H1 (cell line): ENCODE data around the gene SNX30. TPM values are rescaled to one million over a fixed set of nuclear protein-coding genes. Genes with fewer than 3 reads are reported as not detected.

Experiments used
- CTCF ChIA-PET: fragments of 300-600 bp; sonication (Branson Sonifier 250); formaldehyde crosslinking; loops from one replicate; lab custom pipeline; 2021; ENCODE audit not compliant: partially characterized antibody; lab: Charles Lee
- POLR2A ChIA-PET: fragments of 300-600 bp; sonication (Branson Sonifier 250); formaldehyde crosslinking; loops from one replicate; lab custom pipeline; 2021; ENCODE audit warnings: inconsistent platforms; ENCODE audit not compliant: partially characterized antibody; lab: Charles Lee
- DNase-seq, 2 experiments: peaks; one replicate each; pipeline versions ENCODE4 v3.0.0 to v3.0.0-alpha.2; 2010 to 2022; ENCODE audit warnings: low spot score in 2 of 2, low read depth in 1 of 2, mixed read lengths in 1 of 2
- FAIRE-seq: peaks from 2 replicates; lab custom pipeline; 2011; peaks lifted over from hg19 to GRCh38; lab: Jason Lieb, UNC
- H2AFZ ChIP-seq: 2 replicates; pipeline ENCODE4 v1.8.1; 2012; ENCODE audit warnings: low read length, inconsistent platforms
- H2AK5ac ChIP-seq: 2 replicates; pipeline ENCODE4 v1.6.1; 2013; ENCODE audit warnings: low read depth, low read length
- H2BK120ac ChIP-seq: replicated peaks from 2 replicates; pipeline ENCODE3; 2013; ENCODE audit warnings: low read depth, low read length, inconsistent platforms
- H2BK12ac ChIP-seq: 2 replicates; pipeline ENCODE4 v1.6.1; 2013; ENCODE audit warnings: low read depth, low read length
- H2BK15ac ChIP-seq: 2 replicates; pipeline ENCODE4 v1.6.1; 2013; ENCODE audit warnings: low read length
- H2BK20ac ChIP-seq: 2 replicates; pipeline ENCODE4 v1.6.1; 2013; ENCODE audit warnings: low read length
- H2BK5ac ChIP-seq: 2 replicates; pipeline ENCODE4 v1.6.1; 2013; ENCODE audit warnings: low read depth, low read length
- H3K14ac ChIP-seq: 2 replicates; pipeline ENCODE4 v1.6.1; 2013; ENCODE audit warnings: inconsistent platforms; ENCODE audit not compliant: insufficient read length
- H3K18ac ChIP-seq: 2 replicates; pipeline ENCODE4 v1.6.1; 2013; ENCODE audit warnings: low read length; ENCODE audit errors: extremely low read depth
- H3K23ac ChIP-seq: 2 replicates; pipeline ENCODE4 v1.6.1; 2013; ENCODE audit warnings: inconsistent platforms; ENCODE audit not compliant: insufficient read length
- H3K23me2 ChIP-seq: 2 replicates; pipeline ENCODE4 v1.6.1; 2013; ENCODE audit warnings: low read depth, low read length
- H3K27ac ChIP-seq: 2 replicates; pipeline ENCODE4 v1.6.1; 2011; ENCODE audit warnings: low read depth, low read length, inconsistent platforms
- H3K27me3 ChIP-seq, 4 experiments: replicated peaks in 1 of 4; 1 replicate in 1 of 4; 2 replicates in 3 of 4; pipeline versions ENCODE4 v1.6.1 to v1.8.1; 2011 to 2013; ENCODE audit warnings: low read length in 3 of 4, mild to moderate bottlenecking in 3 of 4, inconsistent platforms in 2 of 4, mixed read lengths in 2 of 4, moderate library complexity in 1 of 4; ENCODE audit not compliant: control insufficient read depth in 3 of 4, insufficient read depth in 3 of 4; ENCODE audit errors: extremely low read depth in 1 of 4
- H3K36me3 ChIP-seq, 4 experiments: 2 replicates each; pipeline versions ENCODE4 v1.6.1 to v1.8.1; 2011 to 2013; ENCODE audit warnings: mild to moderate bottlenecking in 4 of 4, low read length in 3 of 4, moderate library complexity in 2 of 4, control low read depth in 1 of 4, inconsistent platforms in 1 of 4; ENCODE audit not compliant: insufficient read depth in 4 of 4, control insufficient read depth in 2 of 4
- H3K4ac ChIP-seq: replicated peaks from 2 replicates; pipeline ENCODE3; 2013; ENCODE audit warnings: low read length, low read depth, mixed read lengths, inconsistent platforms; ENCODE audit not compliant: insufficient read length
- H3K4me1 ChIP-seq, 4 experiments: replicated peaks in 1 of 4; 1 replicate in 1 of 4; 2 replicates in 3 of 4; pipeline versions ENCODE4 v1.6.1 to v1.8.1; 2011 to 2013; ENCODE audit warnings: low read length in 3 of 4, inconsistent platforms in 2 of 4, mixed read lengths in 1 of 4; ENCODE audit not compliant: insufficient read depth in 4 of 4, control insufficient read depth in 3 of 4
- H3K4me2 ChIP-seq, 2 experiments: 2 replicates each; pipeline versions ENCODE4 v1.6.1 to v1.8.1; 2011 to 2013; ENCODE audit warnings: low read depth in 2 of 2, low read length in 2 of 2, control low read depth in 1 of 2, inconsistent platforms in 1 of 2, mild to moderate bottlenecking in 1 of 2; ENCODE audit not compliant: insufficient read depth in 1 of 2
- H3K4me3 ChIP-seq, 4 experiments: fragments of 200-600, 300-600 bp in 1 of 4; sonication (generic), shearing (Covaris generic), sonication (Bioruptor Twin) in 1 of 4; 2 replicates each; pipeline versions ENCODE4 v1.5.1 to v1.8.1; 2011 to 2016; ENCODE audit warnings: low read length in 4 of 4, low read depth in 3 of 4, control low read depth in 2 of 4, inconsistent platforms in 2 of 4, mild to moderate bottlenecking in 2 of 4, mixed read lengths in 1 of 4, moderate library complexity in 1 of 4; ENCODE audit not compliant: insufficient read depth in 2 of 4; ENCODE audit errors: extremely low read depth in 1 of 4
- H3K56ac ChIP-seq: replicated peaks from 2 replicates; pipeline ENCODE3; 2013; ENCODE audit warnings: low read depth, mild to moderate bottlenecking, mixed read lengths, low read length, inconsistent platforms; ENCODE audit not compliant: insufficient read length
- H3K79me1 ChIP-seq: 2 replicates; pipeline ENCODE4 v1.6.1; 2013; ENCODE audit warnings: low read depth, low read length, control low read depth
- H3K79me2 ChIP-seq, 2 experiments: 2 replicates each; pipeline versions ENCODE4 v1.6.1 to v1.8.1; 2012 to 2013; ENCODE audit warnings: low read length in 2 of 2, mild to moderate bottlenecking in 2 of 2, inconsistent platforms in 1 of 2; ENCODE audit not compliant: insufficient read depth in 2 of 2, control insufficient read depth in 1 of 2
- H3K9ac ChIP-seq, 4 experiments: replicated peaks in 1 of 4; 1 replicate in 1 of 4; 2 replicates in 3 of 4; pipeline versions ENCODE4 v1.6.1 to v1.8.1; 2011 to 2013; ENCODE audit warnings: low read depth in 3 of 4, low read length in 3 of 4, control low read depth in 2 of 4, mild to moderate bottlenecking in 2 of 4, moderate library complexity in 2 of 4, inconsistent platforms in 1 of 4; ENCODE audit errors: extremely low read depth in 1 of 4
- H3K9me3 ChIP-seq, 2 experiments: 2 replicates each; pipeline versions ENCODE4 v1.6.1 to v1.8.1; 2012 to 2013; ENCODE audit warnings: mild to moderate bottlenecking in 2 of 2, moderate library complexity in 2 of 2, control low read depth in 1 of 2, inconsistent platforms in 1 of 2, low read depth in 1 of 2, low read length in 1 of 2, mixed read lengths in 1 of 2; ENCODE audit not compliant: insufficient read depth in 2 of 2
- H4K20me1 ChIP-seq, 2 experiments: replicated peaks in 1 of 2; 2 replicates each; pipeline versions ENCODE3 to v1.8.1; 2011 to 2013; ENCODE audit warnings: inconsistent platforms in 2 of 2, low read length in 2 of 2, mild to moderate bottlenecking in 1 of 2; ENCODE audit not compliant: insufficient read depth in 2 of 2, control insufficient read depth in 1 of 2
- H4K5ac ChIP-seq: 2 replicates; pipeline ENCODE4 v1.6.1; 2013; ENCODE audit warnings: low read length, low read depth, mixed read lengths, inconsistent platforms; ENCODE audit not compliant: insufficient read length
- H4K8ac ChIP-seq: 2 replicates; pipeline ENCODE4 v1.8.0; 2013; ENCODE audit warnings: mild to moderate bottlenecking, moderate library complexity, low read length, inconsistent platforms; ENCODE audit not compliant: insufficient read depth; ENCODE audit errors: extremely low read depth
- H4K91ac ChIP-seq: replicated peaks from 2 replicates; pipeline ENCODE3; 2013; ENCODE audit warnings: low read length, mixed read lengths, inconsistent platforms; ENCODE audit not compliant: insufficient read length
- GTF2F1 ChIP-seq: IDR thresholded peaks from 2 replicates; pipeline ENCODE4 v1.6.1; 2012; ENCODE audit warnings: low read depth, low read length, improper control_type of control experiment, borderline replicate concordance
- WGBS, 2 experiments: shearing (Covaris generic) in 1 of 2; methylation state at CpG; one replicate each; pipeline versions ENCODE4 v1.1.6 to v1.1.7; 2013 to 2015; ENCODE audit warnings: low lambda C conversion rate in 2 of 2, mixed read lengths in 2 of 2, inconsistent platforms in 1 of 2, low coverage in 1 of 2, missing lambda C conversion rate in 1 of 2; ENCODE audit not compliant: insufficient replicate concordance in 2 of 2, insufficient coverage in 1 of 2, insufficient read length in 1 of 2; ENCODE audit errors: extremely low coverage in 1 of 2, missing lambda C conversion rate in 1 of 2; 5-methylcytosine and 5-hydroxymethylcytosine counted together
- polyA plus RNA-seq, 7 experiments: library from polyadenylated mRNA; depleted of rRNA in 3 of 7; stranded (reverse) in 5 of 7; unstranded in 2 of 7; fragments of >200 nt in 5 of 7; fragments of 200-250 nt in 2 of 7; gene quantifications; 1 replicate in 5 of 7; 2 replicates in 1 of 7; 4 replicates in 1 of 7; pipeline versions ENCODE4 v1.2.1 to v1.2.3, GENCODE V29; 2011 to 2013; ENCODE audit warnings: missing spikeins in 2 of 7, mixed read lengths in 2 of 7
- total RNA-seq: library from RNA; stranded (reverse); fragmentation: NEBNext Ultra II Directional; extraction: Animal tissue kit (Norgen Biotek cat#: 25700); gene quantifications from 2 replicates; pipeline ENCODE4 v1.2.1, GENCODE V29; 2021

The SNX30 gene
- total and polyA plus RNA-seq, 2 of the 8 experiments (the other 6 are each of a cell fraction or from before 2014, with no cell fraction given) = 4.0 to 12.2 TPM

- H4K20me1 ChIP-seq = no peaks in the 10 kb centered on the region
- no peak overlapping the region for H3K56ac ChIP-seq
- H2BK20ac ChIP-seq = no peak overlapping the region
- H2BK120ac ChIP-seq = no peak overlapping the region
- H2AK5ac ChIP-seq = no peak overlapping the region
- 90% methylated on average over 4 of the region's 4 CpGs; no CpG with 5 or more reads in 1 of the 2 experiments for WGBS, 2 experiments
- FAIRE-seq = no peak
- TF ChIP-seq GTF2F1 = no peak
- no peak overlapping the region for H3K4me3 ChIP-seq
- no peak overlapping the region for H3K4ac ChIP-seq
- H2BK15ac ChIP-seq = no peak overlapping the region
- H3K79me1 ChIP-seq = no peaks in the 10 kb centered on the region
- H3K27ac ChIP-seq = no peak overlapping the region
- no peak overlapping the region for H4K8ac ChIP-seq
- H3K27me3 ChIP-seq = peaks cover 0 to 3% (median 0%) of the 10 kb centered on the region in 4 experiments; a peak in 1 of 7 replicates
- no peak overlapping the region for H2BK5ac ChIP-seq
- no peak overlapping the region for H3K9ac ChIP-seq
- H3K23ac ChIP-seq = no peak overlapping the region
- no peak overlapping the region for H2BK12ac ChIP-seq
- ChIA-PET CTCF (interaction anchor here (1.2 to 4.9 kb wide), 4 partner anchors 9 to 199 kb away, joined by 3 to 28 read pairs (median 8); no protein-coding TSS in a partner anchor), POLR2A (no interaction called here)
- no peaks in the 10 kb centered on the region for H3K36me3 ChIP-seq
- peaks cover 5 to 9% of the 10 kb centered on the region in 2 experiments for H3K9me3 ChIP-seq
- H3K14ac ChIP-seq = no peak overlapping the region
- H3K4me1 ChIP-seq = no peaks in the 10 kb centered on the region
- no peak overlapping the region for H2AFZ ChIP-seq
- H3K79me2 ChIP-seq = no peaks in the 10 kb centered on the region
- H4K5ac ChIP-seq = no peak overlapping the region
- H3K18ac ChIP-seq = no peak overlapping the region
- DNase-seq = no peak
- H3K23me2 ChIP-seq = no peaks in the 10 kb centered on the region
- no peak overlapping the region for H4K91ac ChIP-seq
- H3K4me2 ChIP-seq = no peak overlapping the region
These were observed 162.8 kb downstream of the SNX30 start for GRCh38 chr9:112913326-112913725.
